Measurements from ENCODE around the gene FAIM.
"Not testable (repeated sequence)": the region's sequence is repeated elsewhere in the genome, so short reads cannot be mapped to it uniquely, and the experiment has no call there.

Gene FAIM, protein sequence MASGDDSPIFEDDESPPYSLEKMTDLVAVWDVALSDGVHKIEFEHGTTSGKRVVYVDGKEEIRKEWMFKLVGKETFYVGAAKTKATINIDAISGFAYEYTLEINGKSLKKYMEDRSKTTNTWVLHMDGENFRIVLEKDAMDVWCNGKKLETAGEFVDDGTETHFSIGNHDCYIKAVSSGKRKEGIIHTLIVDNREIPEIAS

DNA sequence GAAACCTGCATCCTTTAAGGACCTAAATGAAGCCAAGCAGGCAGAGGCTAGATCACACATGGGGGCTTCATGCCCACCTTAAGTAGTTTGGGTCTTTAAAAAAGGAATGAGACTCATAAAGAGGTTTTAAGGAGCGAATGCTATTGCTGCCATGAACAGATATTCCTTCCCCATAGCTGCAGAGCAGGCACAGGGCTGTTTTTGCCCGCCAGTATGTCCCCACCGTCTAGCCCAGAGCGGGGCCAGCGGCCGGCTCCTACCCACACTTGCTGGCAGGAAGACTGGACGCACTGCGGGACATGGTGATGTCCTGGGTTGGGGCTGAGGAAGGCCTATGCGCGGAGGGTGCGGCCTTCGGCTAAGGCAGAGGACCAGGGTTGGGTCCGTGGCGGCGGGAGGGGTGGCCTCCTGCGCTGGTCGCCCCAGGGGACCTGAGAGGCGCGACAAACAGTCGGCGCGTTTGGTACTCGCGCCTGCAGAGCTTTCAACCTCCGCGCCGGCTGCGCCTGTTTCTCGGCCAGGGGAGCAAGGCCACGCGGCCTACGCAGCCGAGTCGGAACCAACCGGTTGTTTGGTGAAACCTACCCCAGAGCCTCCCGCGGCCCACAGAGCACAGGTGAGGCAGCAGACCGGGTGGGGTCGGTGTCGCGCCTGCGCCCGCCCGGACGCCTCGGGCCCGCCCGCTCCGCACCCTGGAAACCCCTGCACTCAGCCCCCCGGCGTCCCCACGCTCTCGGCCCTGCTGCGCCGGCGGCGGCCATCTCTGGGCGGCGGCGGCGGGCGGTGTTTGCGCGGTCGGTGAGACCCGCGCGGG is at the start of gene FAIM:
Gene FAIM, plus strand, starts transcription at position 450 of the 814 bp plus-strand sequence. CDS start 10,956 bp downstream, outside the sequence.
- peak; percentile 71 for DNase-seq

DNA sequence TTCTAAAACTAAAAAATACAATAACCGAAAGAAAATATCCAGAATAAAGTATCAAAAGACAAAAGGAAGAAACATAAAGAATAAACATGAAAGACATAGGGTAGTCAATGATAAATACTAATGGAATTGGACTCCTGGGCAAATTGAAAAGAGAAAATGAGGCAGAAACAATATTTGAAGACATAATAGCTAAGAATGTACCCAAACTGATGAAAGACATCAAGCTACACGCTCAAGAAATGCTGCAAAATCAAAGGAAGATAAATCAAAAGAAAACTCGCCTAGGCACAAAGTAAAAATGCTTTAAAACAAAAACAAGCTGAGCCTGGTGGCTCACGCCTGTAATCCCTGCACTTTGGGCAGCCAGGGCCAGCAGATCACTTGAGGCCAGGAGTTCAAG is 49.4 kb upstream of the FAIM start:
- DNase-seq: no peak

DNA sequence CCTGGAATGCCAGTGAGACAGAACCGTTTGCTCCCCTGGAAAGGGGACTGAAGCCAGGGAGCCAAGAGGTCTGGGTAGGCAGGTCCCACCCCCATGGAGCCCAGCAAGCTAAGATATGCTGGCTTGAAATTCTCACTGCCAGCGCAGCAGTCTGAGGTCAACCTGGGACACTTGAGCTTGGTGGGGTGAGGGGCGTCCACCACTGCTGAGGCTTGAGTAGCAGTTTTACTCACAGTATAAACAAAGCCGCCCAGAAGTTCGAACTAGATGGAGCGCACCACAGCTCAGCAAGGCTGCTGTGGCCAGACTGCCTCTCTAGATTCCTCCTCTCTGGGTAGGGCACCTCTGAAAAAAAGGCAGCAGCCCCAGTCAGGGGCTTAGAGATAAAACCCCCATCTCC is 48.1 kb upstream of the FAIM start:
- DNase-seq: no peak

DNA sequence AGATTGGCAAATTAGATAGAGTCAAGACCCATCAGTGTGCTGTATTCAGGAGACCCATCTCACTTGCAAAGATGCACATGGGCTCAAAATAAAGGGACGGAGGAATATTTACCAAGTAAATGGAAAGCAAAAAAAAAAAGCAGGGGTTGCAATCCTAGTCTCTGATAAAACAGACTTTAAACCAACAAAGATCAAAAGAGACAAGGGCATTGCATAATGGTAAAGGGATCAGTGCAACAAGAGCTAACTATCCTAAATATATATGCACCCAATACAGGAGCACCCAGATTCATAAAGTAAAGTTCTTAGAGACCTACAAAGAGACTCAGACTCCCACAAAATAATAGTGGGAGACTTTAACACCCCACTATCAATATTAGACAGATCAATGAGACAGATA is 45.7 kb upstream of the FAIM start:
- not testable (repeated sequence) for DNase-seq

DNA sequence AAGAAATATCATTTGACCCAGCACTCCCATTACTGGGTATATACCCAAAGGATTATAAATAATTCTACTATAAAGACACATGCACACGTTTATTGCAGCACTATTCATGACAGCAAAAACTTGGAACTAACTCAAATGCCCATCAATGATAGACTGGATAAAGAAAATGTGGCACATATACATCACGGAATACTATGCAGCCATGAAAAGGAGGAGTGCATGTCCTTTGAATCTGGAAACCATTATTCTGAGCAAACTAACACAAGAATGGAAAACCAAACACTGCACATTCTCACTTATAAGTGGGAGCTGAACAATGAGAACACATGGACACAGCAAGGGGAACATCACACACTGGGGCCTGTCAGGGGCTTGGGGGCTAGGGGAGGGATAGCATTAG is 42.3 kb upstream of the FAIM start:
- DNase-seq: not testable (repeated sequence)

DNA sequence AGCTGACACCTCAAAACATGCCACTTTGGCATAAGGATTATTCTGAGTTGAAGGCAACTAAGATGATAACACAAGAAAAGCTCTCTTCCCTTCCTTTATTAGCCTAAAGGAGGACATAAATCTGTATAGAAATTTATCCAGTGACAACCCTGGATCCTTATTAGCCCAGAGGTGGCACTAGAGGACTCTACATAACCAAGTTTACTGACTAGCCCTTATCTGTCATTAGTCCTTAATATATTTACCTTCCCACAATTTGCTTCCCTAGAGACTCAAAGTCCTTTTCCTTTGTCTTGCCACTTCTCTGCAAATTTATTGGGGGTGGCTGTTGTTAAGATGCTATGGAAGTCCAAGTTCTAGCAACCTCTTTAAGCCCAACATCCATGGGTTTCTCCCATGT is 41.2 kb upstream of the FAIM start:
- DNase-seq: no peak

DNA sequence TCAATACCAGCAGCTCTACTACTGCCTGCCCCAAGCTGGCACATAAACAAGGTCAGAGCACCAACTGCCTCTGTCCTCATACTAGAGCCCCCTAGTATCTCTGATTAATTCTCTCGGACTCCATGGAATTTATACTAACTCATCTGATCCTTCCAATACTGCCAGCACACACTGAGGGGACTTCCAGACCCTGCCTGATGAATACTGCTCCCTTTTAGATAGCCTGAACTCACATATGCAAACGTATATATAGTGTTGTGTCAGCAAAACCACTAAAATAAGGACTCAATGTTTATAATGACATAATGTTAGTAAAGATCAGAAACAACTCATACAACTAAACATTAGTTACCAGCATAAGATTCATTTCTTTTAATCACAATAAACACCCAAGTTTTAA is 39.5 kb upstream of the FAIM start:
- no peak for DNase-seq

DNA sequence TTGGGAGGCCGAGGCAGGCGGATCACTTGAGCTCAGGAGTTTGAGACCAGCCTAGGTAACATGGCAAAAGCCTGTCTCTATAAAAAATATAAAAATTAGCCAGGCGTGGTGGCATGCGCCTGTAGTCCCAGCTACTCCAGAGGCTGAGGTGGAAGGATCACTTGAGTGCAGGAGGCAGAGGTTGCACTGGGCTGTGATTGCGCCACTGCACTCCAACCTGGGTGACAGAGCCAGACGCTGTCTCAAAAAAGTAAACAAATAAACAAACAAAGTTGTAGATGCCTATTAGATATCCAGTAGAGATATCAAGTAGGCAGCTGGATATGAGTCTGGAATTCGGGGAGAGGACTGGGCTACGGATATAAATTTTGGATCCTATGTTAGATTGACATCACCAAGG is 38.9 kb upstream of the FAIM start:
- not testable (repeated sequence) for DNase-seq

DNA sequence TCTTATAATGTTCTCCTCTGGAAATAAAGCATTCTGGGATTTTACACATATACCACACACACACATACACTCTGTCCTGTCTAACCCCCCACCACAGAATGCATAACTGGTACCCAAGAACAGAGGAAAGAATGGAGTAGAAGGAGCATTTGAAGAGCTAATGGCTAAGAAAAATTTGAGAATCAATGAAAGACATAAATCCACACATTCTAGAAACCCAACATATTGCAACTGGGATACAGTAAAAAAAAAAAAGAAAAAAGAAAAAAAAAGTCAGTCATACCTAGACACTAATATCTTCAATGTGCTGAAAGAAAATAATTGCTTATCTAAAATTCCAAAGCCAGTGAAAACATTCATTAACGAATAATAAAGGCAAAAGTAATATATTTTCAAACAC is 35.4 kb upstream of the FAIM start:
- no peak for DNase-seq

DNA sequence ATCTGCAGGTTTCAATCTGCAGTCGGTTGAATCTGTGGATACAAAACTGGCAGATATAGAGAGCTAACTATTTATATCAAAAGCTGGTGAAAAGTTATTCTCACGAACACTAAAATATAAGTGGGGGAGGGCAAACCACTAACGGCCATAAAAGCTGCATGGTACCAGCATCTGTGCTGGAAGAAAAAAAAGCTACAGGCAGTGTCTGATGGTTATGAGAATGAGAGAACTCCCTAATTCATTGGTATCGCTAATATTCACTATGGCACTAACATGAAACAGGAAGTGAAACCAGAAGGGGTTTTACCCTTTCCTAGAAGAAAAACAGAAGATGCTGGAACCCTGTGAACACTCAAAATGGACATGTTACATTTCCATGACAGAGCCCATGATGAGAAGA is 30.4 kb upstream of the FAIM start:
- no peak for DNase-seq

DNA sequence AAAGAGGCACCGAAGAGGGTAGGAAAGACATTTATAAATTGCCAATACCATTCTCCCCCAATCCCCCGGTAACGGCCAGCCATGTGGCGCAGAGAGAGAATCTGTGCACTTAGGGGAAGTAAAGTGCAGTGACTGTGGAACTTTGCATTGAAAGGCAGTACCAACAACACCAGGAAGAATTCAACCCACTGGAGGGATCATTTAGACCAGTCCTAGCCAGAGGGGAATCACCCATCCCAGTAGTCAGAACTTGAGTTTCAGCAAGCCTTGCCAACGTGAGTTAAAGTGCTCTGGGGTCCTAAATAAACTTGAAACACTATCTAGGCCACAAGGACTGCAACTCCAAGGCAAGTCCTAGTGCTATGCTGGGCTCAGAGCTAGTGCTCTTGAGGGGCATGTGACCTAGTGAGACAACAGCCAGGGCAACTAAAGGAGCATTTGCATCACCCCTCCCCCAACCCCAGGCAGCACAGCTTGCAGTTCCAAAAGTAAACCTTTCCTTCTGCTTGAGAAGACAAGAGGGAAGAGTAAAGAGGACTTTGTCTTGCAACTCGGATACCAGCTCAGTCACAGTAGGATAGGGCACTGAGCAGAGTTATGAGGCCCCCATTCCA is 29.5 kb upstream of the FAIM start:
- no peak for DNase-seq

DNA sequence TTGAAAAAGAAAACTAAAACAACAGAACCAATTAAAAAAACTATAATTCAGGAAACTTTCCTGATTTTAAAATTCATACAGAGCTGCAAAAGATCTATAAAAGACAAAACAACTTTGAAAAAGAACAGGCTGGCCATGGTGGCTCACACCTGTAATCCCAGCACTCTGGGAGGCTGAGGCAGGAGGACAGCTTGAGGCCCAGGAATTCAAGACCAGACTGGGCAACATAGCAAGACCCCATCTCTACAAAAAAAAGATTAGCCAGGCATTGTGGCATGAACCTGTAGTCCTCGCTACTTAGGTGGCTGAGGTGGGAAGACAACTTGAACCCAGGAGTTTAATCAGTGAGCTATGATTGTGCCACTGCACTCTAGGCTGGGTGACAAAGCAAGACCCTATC is 21.2 kb upstream of the FAIM start:
- DNase-seq: no peak

DNA sequence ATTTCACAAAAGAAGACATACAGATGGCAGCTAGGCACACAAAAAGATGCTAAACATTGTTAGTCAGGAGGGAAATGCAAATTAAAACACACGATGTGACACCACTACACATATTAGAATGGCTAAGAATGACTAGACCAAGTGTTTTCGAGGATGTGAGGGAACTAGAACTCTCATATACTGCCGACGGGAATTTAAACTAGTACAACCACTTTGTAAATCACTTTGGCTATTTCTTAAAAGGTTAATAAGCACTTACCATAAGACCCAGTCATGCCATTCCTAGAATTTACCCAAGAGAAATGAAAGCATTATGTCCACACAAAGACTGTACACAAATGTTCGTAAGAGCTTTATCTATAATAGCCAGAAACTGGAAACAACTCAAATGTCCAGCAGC is 20.1 kb upstream of the FAIM start:
- DNase-seq: no peak

DNA sequence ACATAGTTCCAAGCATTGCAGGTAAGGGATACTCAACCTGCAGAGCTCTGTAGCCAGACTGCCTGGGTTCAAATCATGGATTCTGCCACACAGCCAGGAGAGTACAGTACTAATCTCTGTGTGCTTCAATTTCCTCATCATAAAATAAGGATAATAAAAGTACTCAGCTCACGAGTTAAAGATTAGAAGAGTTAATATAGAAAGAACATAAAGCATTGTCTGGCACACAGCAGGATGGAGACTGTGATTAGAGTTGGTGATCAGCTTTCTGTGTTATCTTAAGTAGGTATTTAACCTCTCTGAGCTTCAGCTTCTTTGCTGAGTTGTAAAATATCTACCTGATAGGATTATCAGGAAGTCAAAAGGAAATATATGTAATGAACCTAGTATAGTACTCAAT is 17.2 kb upstream of the FAIM start:
- no peak for DNase-seq

DNA sequence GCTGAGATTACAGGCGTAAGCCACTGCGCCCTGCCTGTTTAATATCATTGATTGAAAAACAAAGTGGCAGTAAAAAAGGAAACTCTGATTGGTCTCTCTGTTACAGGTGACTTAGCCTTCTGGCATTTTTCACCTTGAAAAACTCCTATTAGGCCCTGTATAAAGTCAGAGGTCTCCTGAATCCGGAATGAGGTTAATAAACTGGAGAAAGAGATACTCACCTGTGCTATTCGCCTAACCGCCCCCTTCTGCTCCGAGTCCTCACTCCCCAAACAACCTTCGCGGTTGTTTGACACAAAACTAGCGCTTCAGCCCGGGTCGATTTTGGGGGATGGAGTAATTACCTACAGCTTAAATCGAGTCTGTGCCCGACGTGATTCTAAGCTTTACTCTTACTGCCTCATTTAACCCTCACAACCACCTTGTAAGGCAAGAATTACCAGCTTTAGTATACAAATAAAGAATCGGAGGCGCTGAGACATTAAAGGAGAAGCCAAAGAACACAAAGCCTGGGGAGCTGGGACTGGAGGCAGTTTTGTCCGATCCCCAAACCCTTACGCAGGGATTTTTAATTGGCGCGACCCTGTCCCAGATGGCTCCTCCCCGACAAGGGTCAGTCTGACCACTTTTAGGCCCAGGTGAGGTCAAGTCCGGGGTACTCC is 15.0 kb upstream of the FAIM start:
- DNase-seq: no peak

DNA sequence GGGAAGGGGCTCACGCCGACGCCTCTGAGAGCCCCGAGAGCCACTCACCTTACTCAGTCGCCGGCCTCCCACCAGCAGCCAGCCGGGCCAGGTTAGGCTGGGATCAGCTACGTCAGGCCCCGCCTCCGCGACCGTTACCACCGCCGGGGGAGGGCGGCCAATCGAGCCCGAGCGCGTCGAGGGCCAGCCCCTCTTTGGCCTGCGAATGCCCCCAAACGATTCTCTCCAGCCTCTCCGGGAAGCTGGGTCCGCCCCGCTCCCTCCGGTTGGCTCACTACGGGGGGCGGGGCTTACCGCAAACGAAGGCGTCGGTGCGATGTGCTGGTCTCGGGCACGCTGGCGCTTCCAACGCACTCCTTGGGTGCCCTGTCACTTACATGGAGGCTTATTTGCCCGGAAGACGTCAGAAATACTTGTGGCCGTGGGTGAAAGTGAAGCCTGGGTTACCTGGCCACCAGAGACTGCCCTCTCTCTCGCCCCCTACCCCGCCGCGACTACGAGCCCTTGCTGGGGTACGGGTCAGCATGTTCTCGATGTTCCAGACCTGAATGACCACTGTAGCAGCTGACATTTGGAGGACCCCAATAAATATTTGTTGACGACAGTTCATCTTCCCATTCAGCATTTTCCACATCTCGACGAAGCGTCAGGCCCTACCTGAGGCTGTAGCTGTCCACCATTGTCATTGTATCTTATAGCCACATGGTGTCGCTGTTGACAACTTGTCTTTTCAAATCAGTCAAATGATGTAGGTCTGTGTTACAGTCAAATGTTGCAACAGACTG is 14.2 kb upstream of the FAIM start, which contains the start of gene CEP70:
Gene CEP70, minus strand, starts transcription at position 111 of the 785 bp plus-strand sequence. CDS start 21,333 bp downstream, outside the sequence.
- no peak for DNase-seq

DNA sequence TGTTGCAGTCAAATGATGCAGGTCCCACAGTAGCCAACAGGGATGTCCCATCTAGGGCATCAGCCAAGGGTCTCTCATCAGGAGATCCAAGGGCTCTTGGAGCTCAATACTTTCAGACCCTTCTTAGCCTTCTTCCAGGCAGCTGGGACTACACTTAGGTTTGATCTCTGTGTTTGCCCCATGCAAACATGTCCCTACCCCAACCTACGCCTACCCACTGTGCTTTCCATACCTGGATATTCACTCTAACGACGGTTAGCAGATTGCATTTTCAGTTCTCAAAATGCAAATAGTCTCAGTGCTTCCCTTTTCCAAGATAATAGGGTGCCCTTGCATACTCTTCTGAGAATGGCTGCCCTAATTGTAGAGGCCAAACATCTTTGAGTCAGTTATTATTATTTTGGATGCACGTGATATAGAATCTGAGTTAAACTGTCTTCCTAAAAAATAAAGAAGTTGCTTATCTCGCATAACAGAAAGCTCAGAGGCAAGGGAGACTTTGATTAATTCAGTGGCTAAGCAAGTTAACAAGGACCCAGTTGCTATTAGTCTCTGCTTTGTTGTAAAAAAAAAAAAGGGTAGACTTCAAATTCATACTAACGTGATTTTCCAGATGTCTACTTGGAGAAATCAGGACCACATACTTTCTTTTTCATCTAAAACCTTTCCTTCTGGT is 13.5 kb upstream of the FAIM start:
- no peak for DNase-seq

DNA sequence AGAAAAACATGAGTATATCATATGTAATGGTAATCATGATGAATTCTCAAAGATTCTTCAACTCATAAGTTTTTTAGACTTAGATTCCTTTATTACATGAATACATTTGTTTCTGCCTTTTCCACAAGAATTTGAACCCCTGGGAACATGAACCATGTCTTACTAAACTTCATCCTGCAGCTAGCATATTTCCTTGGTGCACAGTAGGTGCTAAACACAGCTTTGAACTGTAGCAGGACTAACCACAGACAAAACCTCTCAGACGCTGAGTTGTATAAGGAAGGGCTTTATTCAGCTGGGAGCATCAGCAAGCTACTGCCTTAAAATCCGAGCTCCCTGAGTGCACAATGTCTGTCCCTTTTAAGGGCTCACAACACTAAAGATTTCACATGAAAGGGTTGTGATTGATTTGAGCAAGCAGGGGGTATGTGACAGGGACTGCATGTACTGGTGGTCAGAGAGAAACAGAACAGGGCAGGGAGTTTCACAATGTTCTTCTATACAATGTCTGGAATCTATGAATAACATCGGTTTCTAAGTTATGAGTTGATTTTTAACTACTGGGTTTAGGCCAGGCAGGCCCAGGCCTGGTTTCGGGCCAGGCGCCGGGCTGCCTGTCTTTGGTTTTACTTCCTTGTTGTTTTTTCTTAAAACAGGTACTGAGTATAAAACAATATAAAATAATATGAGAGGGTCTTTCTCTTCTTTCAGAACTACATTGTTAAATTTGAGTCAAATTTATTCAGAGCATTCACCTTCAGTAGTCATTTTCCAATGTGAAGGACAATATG is 11.2 kb upstream of the FAIM start:
- not testable (repeated sequence) for DNase-seq

DNA sequence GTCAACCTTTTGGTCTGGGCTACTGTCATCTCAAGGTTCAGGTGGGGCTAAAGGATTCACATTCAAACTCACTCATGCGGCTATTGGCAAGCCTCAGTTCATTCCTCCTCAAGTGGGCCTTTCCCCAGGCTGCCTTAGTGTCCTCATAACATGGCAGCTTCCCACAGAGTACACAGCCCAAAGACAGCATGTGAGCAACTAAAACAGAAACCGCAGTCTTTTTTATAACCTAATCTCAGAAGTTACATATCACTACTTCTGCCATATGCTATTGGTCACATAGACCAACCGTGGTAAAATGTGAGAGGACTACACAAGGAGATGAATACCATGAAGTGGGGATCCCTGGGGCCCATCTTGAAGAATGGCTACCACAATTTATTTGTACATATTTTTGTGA is 10.0 kb upstream of the FAIM start:
- DNase-seq: no peak

DNA sequence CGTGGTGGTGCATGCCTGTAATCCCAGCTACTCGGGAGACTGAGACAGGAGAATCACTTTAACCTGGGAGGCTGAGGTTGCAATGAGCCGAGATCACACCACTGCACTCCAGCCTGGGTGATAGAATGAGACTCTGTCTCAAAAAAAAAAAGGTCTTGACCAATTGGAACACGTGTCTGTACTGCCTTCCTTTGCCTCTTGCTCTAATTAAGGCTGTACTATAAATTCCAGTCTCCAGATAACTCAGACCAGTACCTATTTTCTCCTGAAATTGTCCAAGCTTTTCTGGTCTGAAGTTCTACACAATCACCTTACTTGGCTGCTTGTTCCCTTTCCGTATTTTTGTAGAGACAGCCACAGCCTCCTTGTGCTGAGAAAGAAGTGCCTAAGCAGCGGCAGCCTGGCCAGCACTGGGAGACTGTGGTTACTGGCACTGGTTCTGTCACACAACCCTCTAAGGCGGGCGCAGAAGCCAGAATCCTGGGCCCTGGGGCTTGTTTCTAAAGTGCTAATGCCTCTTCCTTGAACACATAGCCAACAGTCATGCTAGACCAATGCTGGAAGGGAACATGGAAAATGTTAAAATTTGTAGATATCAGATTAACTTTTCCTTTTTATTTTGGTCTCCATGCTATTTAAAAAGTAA is 8.3 kb upstream of the FAIM start:
- DNase-seq: no peak

DNA sequence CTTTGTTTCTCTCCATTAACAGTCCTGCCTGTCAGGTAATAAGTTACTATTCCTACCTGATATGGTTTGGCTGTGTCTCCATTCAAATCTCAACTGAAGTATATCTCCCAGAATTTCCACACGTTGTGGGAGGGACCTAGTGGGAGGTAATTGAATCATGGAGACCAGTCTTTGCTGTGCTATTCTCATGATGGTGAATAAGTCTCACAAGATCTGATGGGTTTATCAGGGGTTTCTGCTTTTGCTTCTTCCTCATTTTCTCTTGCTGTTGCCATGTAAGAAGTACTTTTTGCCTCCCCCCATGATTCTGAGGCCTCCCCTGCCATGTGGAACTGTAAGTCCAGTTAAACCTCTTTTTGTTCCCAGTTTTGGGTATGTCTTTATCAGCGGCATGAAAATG is 6.9 kb upstream of the FAIM start:
- not testable (repeated sequence) for DNase-seq

All from DMS79 (cell line).